C4-2B (cell line): ENCODE results near the gene TBC1D13.

Source experiments
- ZFX ChIP-seq: fragments of 450-650 bp; IDR thresholded peaks from 2 replicates; pipeline ENCODE4 v1.6.1; 2017
- TF ChIP-seq, protein P1 (sequence below): fragments of 450-650 bp; conservative IDR thresholded peaks from 2 replicates; pipeline ENCODE4 v1.5.1; 2017; ENCODE audit warnings: mild to moderate bottlenecking

DNA sequence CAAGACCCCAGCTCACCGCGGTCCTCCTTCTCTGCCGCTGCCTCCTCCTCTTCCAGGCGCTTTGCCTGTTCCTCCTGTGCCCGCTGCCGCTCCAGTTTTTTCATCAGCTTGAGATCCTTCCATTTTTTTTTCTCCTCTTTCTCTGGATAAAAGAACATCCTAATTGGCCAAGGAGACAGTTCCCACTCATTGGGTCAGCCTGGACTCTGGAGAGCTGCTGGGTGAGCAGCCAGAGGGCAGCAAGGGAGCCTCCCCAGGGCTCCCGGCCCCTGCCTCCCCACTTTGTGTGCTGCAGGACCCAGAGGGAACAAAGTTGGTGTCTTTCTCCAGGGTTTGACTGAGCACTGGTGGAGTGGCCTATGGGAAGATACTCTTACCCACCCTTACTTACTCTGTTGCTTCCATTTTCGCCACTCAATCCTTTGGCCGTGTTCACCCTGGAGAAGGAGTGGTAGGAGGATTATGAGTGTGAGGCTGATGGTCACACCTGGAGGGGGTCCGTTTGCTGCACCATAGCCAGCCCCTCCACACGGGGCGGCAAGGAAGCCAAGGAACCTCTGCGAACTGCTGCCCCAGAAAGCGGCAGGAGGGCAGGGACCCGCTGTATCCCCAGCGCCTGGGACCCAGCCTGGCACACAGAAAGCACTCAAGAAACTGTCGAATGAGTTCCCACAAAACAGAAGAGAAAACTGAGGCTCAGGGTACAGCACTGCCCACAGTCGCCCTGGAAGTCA lies 41.8 kb downstream of the TBC1D13 start:
- TF ChIP-seq, protein P1, sequence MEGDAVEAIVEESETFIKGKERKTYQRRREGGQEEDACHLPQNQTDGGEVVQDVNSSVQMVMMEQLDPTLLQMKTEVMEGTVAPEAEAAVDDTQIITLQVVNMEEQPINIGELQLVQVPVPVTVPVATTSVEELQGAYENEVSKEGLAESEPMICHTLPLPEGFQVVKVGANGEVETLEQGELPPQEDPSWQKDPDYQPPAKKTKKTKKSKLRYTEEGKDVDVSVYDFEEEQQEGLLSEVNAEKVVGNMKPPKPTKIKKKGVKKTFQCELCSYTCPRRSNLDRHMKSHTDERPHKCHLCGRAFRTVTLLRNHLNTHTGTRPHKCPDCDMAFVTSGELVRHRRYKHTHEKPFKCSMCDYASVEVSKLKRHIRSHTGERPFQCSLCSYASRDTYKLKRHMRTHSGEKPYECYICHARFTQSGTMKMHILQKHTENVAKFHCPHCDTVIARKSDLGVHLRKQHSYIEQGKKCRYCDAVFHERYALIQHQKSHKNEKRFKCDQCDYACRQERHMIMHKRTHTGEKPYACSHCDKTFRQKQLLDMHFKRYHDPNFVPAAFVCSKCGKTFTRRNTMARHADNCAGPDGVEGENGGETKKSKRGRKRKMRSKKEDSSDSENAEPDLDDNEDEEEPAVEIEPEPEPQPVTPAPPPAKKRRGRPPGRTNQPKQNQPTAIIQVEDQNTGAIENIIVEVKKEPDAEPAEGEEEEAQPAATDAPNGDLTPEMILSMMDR, result no peak
- TF ChIP-seq ZFX, result no peak
